Measurements from ENCODE around the gene SELPLG.

GRCh38 chr12:108584456-108585065 lies 49.1 kb downstream of the SELPLG start:
- TF ChIP-seq POLR2A (IDR thresholded peaks at IDR 0.05) = no peak
- TF ChIP-seq CTCF (IDR thresholded peaks at IDR 0.05) = no peak

Measured in testis (tissue), 2 donors.